Hematopoietic multipotent progenitor cell treated with erythropoietin and hydrocortisone succinate and interleukin-3 and kit ligand, for 15 days (in vitro differentiated cells): ENCODE data around the gene TPSB2.
"Not testable (repeated sequence)": the region's sequence is repeated elsewhere in the genome, so short reads cannot be mapped to it uniquely, and the experiment has no call there.

ENCODE experiments used
- DNase-seq: peaks from one replicate; pipeline ENCODE4 v3.0.0-alpha.2; 2015; ENCODE audit warnings: low spot score

TPSB2 gene

DNA sequence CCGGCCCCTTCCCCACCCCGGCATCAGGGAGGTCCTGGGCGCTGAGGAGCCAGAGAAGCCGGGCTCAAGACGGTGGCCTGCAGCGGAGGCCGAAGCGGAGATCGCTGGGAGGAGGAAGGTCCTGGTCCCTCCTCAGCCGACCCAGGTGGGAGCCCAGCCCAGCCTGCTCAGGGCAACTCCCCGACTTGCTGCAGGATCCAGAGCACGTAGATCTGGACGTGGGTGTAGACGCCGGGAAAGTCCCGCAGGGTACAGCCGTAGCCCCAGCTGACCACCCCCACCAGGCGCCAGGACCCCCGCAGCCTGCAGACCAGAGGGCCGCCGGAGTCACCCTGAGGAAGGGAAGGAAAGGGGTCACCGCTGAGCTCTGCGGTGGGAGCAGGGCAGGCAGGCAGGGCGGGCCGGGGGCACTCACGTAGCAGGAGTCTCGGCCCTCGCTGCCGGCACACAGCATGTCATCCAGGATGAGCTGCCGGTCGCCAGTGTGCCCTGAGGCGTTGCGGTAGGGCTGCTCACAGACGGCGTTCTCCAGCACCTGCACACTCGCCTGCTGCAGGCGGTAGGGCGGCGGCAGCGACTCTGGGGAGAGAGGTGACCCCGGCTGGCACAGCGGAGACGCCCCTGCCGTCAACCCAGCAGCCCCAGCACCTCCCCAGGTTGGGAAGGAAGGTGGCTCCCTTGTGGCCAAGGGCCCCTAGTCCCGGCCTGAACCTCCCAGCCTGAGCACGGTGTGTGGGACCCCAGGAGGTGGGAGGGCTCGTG lies 31.3 kb upstream of the TPSB2 start:
- DNase-seq: no peak

DNA sequence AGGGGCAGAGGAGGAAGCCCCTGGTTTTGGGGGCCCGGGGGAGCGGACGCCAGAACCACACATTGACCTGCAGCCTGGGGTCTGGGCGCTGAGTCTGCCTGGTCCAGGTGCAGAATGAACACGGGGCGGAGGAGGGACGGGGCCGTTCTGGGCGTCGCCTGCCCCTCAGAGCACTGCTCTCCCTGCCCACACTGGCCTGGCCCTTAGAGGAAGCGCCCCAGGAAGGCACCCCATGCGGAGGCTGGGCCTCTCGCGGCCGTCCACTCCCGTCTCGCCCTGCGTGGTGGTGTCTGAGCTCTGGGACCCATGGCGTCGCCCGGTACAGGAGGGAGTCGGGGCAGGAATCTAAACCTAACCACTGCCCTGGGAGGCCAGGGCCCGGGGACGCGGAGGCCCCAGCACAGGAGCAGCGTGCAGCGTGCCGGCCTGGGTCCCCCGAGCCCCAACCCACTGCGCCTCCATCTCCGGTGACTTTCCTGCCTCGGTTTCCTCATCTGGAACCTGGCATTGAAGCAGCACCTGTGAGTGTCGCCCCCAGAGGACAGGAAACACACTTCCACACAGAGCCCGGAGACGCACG lies 30.2 kb upstream of the TPSB2 start:
- DNase-seq: no peak

DNA sequence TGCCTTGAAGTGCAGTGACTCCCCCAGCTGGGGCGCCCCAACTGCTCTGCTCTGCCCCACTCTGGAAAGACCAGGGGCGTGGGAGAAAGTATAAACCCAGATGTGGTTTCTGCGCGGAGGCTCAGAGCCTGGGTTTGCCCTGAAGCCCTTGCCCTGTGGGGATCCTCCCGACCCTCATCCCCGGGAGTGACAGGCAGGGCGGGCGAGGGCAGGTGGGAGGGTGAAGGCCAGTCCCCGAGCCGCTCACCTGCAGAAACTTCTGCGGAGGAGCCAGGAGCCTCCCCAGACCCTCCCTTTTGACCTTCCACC lies 29.7 kb upstream of the TPSB2 start:
- DNase-seq: no peak

DNA sequence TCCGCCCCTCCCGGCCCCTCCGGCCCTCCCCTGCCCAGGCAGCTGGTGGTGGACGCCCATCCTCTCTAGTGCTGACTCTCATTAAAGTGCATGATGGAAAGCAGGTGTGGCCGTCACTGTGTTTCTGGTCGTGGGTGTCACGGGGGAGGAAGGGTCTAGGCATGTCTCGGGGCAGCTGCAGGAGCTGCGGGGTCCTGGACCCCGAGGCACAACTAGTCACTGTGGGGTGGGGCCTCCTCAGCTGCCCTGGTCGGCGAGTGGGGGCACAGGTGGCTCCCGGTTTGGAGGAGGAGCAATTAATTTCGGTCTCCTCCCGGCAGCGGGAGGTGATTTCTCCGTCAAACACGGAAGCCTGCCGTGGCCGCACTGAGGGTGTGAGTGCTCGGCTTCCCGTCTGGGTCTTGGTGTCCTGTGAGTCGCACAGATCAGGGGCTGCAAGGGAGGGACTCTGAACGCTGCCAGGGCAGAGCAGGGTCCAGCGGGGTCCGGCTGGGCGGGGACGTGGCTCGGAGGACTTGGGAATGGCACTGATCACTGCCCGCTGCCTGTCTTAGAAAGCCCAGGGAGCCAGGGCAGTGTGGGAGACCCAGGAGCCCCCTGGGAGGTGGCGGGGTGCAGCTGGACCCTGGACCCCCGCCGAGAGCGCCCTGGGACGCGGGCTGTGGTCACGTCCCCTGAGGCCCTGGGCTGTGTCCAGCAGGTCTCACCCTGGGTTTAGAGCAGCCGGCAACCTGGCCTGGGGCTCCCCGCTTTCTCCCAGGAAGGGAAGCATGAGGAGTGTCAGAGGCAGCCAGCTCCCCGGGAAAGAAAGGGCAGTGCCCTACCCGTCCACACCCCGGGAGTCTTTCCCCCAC lies 29.1 kb upstream of the TPSB2 start:
- DNase-seq: no peak

DNA sequence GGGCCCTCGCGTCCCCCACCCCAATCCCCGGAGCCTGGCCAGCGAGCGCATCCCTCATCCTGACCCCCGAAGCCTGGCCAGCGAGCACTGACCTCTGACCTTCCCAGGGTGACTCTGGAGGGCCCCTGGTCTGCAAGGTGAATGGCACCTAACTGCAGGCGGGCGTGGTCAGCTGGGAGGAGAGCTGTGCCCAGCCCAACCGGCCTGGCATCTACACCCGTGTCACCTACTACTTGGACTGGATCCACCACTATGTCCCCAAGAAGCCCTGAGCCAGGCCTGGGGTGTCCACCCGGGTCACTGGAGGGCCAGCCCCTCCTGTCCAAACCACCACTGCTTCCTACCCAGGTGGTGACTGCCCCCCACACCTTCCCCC lies 28.2 kb upstream of the TPSB2 start:
- DNase-seq: no peak

DNA sequence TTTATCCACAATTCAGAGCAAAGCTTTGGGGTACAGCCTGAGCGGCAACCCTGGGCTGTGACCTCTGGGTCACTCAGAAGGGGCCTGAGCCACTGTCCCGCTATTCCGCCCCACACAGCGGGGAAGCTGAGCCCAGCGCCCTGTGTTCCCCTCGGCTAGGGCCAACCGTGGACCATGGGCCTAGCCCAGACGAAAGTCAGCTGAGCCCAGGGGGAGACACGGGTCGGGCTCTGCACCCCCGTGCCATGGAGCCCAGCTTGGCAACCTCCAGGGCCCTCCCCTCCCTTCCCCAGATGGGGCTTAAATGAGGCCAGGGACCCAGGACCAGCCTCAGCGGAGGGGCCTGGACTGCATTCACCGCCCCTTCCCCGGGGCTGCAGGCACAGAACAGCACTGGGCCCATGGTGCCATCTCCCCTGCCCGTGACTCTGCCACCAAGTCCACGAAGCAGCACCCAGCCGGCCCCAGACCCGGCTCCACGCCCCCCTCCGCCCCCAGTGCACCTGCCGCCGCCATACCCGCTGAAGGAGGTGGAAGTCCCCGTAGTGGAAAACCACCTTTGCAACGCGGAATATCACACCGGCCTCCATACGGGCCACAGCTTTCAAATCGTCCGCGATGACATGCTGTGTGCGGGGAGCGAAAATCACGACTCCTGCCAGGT lies 27.7 kb upstream of the TPSB2 start:
- DNase-seq: no peak

DNA sequence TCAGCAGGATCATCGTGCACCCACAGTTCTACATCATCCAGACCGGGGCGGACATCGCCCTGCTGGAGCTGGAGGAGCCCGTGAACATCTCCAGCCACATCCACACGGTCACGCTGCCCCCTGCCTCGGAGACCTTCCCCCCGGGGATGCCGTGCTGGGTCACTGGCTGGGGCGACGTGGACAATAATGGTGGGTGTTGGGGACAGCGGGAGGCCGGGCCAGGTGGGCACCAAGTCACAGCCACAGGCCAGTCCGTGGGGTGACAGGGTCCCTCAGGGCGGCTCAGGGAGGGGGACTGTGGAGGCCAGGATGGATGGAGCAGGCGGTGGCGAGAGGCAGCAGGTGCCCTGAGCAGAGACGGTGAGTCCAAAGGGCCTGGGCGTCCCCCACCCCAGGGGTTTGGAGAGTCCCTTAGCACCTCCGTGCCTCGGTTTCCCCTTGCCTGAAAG lies 26.9 kb upstream of the TPSB2 start:
- DNase-seq: no peak

DNA sequence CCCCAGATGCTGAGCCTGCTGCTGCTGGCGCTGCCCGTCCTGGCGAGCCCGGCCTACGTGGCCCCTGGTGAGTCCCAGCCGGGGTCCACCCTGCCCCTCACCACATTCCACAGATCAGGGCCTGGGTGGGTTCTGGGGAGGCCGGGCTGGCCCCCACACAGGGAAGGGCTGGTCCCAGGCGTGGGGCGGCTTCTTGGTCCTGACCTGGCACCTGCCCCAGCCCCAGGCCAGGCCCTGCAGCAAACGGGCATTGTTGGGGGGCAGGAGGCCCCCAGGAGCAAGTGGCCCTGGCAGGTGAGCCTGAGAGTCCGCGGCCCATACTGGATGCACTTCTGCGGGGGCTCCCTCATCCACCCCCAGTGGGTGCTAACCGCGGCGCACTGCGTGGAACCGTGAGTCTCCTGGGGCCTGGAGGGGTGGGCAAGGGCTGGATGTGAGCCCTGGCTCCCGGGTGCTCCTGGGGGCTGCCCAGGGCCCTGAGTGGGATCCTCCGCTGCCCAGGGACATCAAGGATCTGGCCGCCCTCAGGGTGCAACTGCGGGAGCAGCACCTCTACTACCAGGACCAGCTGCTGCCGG lies 26.4 kb upstream of the TPSB2 start:
- DNase-seq: not testable (repeated sequence)

DNA sequence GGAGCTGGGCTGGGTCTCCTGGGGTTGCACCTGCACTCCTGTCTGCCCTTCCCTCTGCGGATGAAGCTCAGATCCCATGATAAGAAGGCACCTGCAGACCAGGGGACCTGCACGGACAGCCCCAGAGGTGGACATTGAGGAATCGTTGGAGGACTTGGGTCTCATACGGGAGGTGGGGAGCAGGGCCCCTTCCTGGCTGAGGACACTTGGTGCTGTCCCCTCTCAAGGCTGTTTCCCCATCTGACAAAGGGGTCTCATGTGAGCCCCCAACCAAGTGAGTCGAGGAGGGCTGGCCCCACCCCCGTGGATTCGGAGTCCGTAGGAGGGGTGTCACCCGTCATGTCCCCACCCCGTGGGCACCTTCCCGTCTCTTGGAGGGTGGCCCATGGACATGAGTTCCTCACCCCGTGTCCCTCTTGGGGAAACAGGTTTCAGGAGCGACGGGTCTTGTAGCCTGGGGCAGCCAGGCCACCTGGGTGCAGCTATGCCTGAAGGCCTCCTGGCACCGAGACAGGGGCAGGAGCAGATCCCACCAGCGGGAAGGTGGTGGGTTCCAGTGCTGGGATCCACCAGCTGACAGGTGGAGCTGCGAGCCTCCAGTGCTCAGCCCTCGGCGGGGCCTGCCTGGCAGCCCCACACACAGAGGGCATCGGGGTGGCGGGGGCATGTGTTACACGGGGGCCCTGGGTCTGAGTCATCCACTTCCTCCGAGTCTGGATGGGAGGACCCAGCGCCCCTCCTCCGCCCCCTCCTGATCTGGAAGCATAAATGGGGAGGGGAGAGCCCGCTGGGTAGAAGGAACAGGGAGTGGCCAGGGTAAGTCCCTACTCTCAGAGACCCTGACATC lies 25.5 kb upstream of the TPSB2 start, which contains the start of gene TPSD1:
TPSD1 (plus strand) TSS at position 794 of the 847 bp plus-strand sequence. CDS start 212 bp downstream, outside the sequence.
- not testable (repeated sequence) for DNase-seq

DNA sequence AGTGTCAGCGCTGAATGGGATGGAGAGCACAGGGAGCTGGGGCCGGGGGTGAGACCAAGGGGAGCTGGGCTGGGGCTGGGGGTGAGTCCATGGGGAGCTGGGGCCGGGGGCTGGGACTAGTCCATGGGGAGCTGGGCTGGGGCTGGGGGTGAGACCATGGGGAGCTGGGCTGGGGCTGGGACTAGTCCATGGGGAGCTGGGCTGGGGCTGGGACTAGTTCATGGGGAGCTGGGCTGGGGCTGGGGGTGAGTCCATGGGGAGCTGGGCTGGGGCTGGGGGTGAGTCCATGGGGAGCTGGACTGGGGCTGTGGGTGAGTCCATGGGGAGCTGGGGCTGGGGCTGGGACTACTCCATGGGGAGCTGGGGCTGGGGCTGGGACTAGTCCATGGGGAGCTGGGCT lies 24.8 kb upstream of the TPSB2 start:
- not testable (repeated sequence) for DNase-seq

DNA sequence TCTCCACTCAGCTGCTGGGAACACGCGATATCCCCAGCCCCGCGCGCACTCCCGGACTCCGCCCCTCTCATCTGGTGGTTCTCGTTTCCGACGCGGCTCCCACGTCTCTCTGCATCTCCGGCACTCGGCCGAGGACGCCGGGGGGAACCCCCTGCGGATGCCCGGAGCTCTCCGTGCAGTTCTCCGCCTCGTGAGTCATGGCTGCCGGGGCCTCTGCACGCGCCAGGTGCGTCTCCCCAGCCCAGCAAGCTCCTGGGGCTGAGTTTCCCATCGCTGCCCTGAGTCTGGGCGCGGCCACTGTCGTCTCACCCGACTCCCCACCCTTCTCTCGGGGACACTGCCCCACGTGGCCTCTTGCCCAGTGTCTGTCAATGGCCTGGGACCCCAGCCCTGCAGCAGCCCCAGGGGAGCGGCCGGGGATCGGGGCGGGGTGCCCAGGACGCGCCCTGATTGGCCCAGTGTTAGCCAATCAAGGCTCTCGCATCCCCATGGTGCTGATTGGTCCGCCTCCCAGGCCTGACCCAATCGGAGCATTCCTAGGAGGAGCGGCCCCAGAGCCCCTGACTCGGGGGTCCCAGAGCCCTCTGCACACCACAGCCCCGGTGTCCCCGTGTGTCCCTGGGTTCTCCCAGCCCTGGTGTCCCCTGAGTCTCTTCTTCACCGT lies 23.8 kb upstream of the TPSB2 start:
- not testable (repeated sequence) for DNase-seq

DNA sequence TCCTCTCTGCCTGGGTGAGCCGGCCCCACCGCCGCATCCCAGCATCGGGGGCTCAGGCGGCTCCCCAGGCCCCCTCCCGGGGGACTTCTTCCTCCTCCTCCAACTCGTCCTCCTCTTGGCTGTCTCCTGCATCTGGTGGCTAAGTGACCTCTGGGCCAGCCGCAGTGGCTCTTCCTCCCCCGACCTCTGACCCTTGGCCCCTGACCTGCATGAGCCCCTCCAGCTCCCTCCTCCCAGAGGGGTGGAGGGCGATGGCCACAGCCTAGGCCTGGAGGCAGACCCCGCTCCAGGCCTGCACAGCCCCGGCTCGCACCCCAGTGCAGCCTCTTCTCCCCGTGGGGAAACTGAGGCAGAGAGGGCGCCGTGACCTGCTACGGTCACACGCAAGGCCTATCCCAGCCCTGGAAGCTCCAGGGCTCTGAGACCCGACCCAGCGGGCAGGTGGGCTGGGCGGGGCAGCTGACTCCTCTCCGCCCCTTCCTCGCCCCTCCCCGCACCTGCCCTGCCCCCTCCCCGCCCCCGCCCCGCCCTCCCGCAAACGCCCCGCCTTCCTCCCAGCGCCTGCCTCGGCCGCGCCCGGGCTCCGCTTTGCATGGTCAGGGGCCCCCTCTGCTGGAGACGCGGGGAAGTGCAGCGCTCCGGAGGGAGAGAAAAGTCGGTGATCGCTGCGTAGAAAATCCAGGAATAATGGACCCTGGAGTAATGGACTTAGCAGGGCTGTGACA lies 19.2 kb upstream of the TPSB2 start:
- not testable (repeated sequence) for DNase-seq

DNA sequence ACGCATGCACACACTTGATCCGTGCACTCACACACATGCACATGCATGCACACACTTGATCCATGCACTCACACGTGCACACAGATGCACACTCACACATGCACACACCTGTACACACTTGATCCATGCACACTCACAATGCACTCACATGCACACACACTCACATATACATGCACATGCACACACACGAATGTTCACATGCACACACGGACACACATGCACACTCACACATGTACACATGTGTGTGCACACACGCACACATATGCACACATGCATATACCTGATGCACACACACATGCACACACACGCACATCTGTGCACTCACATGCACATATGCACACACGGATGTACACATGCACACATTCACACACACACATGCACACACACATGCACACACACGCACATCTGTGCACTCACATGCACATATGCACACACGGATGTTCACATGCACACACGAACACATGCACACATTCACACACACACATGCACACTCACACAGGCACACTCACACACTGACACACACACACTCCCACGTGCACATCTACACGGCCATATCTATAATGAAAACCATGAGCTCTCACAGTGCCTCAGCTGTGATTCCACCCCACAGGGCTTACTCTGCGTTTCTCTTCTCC lies 18.0 kb upstream of the TPSB2 start:
- not testable (repeated sequence) for DNase-seq

DNA sequence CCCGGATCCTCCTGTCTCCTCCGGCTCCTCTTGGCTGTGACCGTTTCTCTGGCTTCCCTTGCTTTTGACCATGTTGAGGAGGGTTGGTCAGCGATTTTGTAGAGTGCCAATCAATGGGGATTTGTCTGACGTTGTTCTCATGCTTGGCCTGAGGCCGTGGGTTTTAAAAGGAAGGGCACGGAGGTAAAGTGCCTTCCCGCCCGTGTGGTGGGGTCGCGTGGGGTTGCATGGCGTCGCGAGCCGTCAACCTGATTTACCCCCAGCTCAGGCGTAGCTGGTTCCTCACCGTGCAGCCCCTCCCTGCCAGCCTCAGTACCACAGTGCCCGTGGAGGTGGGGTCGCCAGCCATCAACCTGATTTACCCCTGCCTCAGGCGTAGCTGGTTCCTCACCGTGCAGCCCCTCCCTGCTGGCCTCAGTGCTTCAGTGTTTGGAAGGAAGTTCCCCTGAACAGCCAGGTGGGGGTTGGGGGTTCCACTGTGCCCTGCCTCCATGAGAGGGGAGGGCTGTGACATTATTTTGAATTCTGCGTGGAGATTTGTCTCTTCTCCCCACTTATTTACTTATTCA lies 15.6 kb upstream of the TPSB2 start:
- DNase-seq: no peak

DNA sequence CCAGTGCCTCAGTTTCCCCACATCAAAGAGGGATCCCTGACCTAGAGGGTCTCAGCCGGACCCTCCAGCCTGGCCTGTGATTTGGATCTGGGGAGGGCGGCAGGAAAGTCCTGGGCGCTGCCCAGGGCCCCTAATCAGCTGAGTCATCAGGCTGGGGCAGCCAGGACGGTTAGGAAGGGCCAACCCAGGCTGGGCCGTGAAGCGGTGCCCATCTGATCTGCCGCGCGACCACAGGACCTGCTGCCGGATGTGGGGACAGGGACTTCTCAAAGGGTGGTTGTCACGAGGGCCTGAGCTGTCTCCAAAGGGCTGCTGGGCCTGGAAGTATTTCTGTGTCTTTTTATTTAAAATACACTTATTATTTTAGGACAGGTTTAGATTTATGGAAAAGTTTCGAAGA lies 14.9 kb upstream of the TPSB2 start:
- no peak for DNase-seq

DNA sequence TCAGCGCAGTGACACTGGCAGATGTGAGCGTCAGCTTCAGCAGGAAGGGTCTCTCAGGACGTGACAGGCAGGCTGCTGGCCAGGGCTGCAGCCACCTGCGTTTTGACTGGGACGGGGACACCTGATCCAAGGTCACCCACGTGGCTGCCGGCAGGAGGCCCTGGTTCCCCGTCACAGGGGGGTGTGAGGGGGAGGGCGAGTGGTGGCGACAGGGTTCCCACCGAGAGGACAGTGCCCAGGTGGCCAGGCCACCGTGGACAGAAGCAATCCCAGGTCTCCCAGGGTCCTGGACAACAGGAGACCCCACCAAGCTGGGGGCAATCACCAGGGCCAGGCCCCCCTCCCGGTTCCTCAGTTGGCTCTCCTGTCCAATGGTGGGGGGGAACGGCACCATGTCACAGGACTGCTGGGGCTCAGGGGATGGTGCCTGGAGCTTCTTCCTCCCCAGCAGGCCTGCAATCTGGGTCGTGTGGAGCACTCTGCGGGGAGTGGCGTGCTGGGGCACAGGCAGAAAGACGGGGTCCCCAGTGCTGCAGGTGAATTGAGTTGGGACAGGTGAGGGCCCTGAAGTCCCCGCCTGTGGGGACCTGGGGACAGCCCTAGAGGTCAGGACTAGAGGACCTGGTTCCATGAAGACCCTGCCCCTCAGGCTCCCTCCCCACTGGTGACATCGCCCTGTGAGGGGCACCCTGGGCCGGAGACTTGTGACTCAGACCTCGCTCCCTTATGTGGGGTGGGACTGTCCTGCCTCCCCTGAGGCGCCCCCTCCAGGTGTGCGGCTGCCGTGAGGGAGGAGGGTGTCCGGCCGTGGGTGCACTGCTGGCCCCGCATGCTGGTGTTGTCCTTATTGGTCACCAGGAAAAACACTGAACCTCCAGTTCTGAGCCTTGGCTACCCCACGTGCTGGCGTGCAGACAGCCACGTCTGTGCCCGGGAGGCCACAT lies 14.2 kb upstream of the TPSB2 start:
- not testable (repeated sequence) for DNase-seq

DNA sequence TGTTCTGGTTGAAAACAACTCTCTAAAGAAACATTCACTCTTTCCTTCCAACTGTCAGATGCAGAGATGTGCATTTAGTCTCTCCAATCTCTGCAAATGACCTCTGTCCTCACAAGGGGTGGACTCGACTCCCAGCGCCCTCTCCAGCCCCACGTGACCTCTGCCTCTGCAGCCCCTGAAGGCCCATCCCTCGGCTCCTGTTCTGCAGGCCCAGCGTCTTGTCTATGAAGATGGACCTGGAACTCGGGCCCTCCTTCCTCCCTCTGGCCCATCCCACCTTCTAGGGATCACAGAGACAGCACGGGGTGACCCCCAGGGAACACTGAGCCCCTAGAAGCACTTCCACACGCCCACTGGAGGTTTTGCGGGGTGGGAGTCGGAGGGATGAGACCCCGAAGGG lies 13.4 kb upstream of the TPSB2 start:
- DNase-seq: not testable (repeated sequence)

DNA sequence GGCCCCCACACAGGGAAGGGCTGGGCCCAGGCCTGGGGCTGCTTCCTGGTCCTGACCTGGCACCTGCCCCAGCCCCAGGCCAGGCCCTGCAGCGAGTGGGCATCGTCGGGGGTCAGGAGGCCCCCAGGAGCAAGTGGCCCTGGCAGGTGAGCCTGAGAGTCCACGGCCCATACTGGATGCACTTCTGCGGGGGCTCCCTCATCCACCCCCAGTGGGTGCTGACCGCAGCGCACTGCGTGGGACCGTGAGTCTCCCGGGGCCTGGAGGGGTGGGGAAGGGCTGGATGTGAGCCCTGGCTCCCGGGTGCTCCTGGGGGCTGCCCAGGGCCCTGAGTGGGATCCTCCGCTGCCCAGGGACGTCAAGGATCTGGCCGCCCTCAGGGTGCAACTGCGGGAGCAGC lies 11.1 kb upstream of the TPSB2 start:
- not testable (repeated sequence) for DNase-seq
